Endothelial cell (in vitro differentiated cells): ENCODE data around the gene LARGE1. TPM values are rescaled to one million over a fixed set of nuclear protein-coding genes. Genes with fewer than 3 reads are reported as not detected.

ENCODE experiments used
- DNase-seq: peaks from one replicate; pipeline ENCODE4 v3.0.0; 2021; ENCODE audit warnings: low spot score
- H3K27ac Mint-ChIP-seq: one replicate; pipeline ENCODE4 v1.8.0; 2021; ENCODE audit warnings: mixed read lengths, inconsistent platforms; ENCODE audit not compliant: unreplicated experiment
- H3K27me3 Mint-ChIP-seq: one replicate; pipeline ENCODE4 v1.8.0; 2021; ENCODE audit warnings: mild to moderate bottlenecking, moderate library complexity, mixed read lengths, inconsistent platforms; ENCODE audit not compliant: unreplicated experiment
- H3K36me3 Mint-ChIP-seq: one replicate; pipeline ENCODE4 v1.8.0; 2021; ENCODE audit warnings: mild to moderate bottlenecking, low read depth, mixed read lengths, inconsistent platforms; ENCODE audit not compliant: unreplicated experiment
- H3K4me1 Mint-ChIP-seq: one replicate; pipeline ENCODE4 v1.8.0; 2021; ENCODE audit warnings: mild to moderate bottlenecking, mixed read lengths, inconsistent platforms; ENCODE audit not compliant: unreplicated experiment
- H3K4me3 Mint-ChIP-seq: one replicate; pipeline ENCODE4 v1.8.0; 2021; ENCODE audit warnings: mild to moderate bottlenecking, mixed read lengths, inconsistent platforms; ENCODE audit not compliant: unreplicated experiment
- H3K9me3 Mint-ChIP-seq: one replicate; pipeline ENCODE4 v1.8.0; 2021; ENCODE audit warnings: mixed read lengths, inconsistent platforms; ENCODE audit not compliant: unreplicated experiment
- total RNA-seq: library from RNA; stranded (reverse); fragmentation: NEBNext Ultra II Directional; extraction: Animal tissue kit (Norgen Biotek cat#: 25700); gene quantifications from one replicate; pipeline ENCODE4 v1.2.1, GENCODE V29; 2021; ENCODE audit not compliant: unreplicated experiment
- TF ChIP-seq, protein P1 (sequence below): fragments of 200-600 bp; sonication (generic); IDR thresholded peaks from one replicate; pipeline ENCODE4 v1.5.0; 2021; ENCODE audit warnings: antibody characterized with exemption; ENCODE audit not compliant: unreplicated experiment

Gene LARGE1
- total RNA-seq, 1 donor from 2014 or later, result 25.4 TPM

DNA sequence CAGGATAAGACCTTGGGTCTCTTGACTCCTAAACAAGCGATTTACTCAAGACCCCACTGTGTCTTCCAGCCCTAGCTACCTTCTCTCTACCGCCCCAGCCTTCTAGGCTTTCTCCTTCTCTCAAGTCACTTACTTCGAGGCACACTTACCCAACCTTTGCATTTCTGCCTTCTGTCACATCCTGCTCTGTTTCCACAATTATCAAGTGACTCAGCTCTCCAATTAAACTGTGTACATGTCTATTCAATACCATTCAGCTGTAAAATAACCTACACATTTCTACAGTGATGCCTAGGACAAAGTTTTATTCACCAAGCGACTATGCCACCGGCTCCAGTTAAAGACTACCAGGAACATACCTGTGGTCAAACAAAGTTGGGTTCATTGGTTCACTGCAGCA is 69.0 kb downstream of the LARGE1 start:
- DNase-seq, result no peak
- Mint-ChIP-seq H3K4me3 (no peak overlapping the region), H3K27me3 (peaks cover 1% of the 10 kb centered on the region), H3K27ac (no peak overlapping the region), H3K4me1 (peaks cover 25% of the 10 kb centered on the region), H3K9me3 (no peaks in the 10 kb centered on the region), H3K36me3 (no peaks in the 10 kb centered on the region)
- TF ChIP-seq, protein P1, sequence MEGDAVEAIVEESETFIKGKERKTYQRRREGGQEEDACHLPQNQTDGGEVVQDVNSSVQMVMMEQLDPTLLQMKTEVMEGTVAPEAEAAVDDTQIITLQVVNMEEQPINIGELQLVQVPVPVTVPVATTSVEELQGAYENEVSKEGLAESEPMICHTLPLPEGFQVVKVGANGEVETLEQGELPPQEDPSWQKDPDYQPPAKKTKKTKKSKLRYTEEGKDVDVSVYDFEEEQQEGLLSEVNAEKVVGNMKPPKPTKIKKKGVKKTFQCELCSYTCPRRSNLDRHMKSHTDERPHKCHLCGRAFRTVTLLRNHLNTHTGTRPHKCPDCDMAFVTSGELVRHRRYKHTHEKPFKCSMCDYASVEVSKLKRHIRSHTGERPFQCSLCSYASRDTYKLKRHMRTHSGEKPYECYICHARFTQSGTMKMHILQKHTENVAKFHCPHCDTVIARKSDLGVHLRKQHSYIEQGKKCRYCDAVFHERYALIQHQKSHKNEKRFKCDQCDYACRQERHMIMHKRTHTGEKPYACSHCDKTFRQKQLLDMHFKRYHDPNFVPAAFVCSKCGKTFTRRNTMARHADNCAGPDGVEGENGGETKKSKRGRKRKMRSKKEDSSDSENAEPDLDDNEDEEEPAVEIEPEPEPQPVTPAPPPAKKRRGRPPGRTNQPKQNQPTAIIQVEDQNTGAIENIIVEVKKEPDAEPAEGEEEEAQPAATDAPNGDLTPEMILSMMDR, result no peak

DNA sequence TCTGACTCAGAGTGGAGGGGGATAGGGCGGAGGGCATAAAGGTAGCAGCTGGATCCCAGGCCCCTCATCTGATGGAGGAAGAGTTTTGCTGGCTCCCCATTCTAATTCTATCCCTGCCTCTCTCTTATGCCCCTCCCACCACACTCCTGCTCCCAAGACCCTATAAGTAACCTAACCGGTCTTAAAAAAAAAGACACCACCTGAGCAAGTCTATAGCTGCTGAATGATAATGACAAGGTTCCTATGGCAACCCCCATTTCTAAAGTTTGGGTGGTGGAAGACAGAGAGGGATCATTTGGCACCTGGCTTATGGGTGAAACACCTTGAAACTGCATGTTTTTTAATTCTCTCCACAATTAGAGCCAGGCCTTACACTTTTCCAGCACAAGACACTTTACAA is 69.6 kb downstream of the LARGE1 start:
- no peaks in the 10 kb centered on the region for H3K9me3 Mint-ChIP-seq
- peaks cover 25% of the 10 kb centered on the region for H3K4me1 Mint-ChIP-seq
- H3K36me3 Mint-ChIP-seq, result no peaks in the 10 kb centered on the region
- no peak for DNase-seq
- H3K27ac Mint-ChIP-seq, result no peak overlapping the region
- H3K4me3 Mint-ChIP-seq, result no peak overlapping the region
- TF ChIP-seq, protein P1, result no peak
- peaks cover 1% of the 10 kb centered on the region for H3K27me3 Mint-ChIP-seq

DNA sequence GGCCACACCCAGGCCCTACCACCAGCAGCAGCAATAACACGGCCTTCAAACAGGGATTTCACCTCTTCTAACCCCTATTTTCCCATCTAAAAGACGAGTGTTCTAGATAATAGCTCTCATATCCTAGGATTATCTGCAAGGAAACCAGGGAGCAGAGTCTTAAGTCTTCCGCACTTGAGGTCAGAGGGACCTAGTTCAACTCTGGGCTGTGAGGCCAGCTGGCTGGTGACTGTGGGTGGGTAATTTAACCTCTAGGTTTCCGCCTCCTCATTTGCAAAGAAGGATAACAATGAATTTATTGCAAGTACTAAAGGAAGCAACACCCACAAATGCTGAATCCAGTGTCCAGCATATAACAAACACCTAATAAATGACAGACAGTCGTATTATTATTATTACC is 70.1 kb downstream of the LARGE1 start:
- Mint-ChIP-seq H3K27me3 (peaks cover 1% of the 10 kb centered on the region), H3K36me3 (no peaks in the 10 kb centered on the region), H3K4me1 (peaks cover 25% of the 10 kb centered on the region), H3K9me3 (no peaks in the 10 kb centered on the region), H3K27ac (no peak overlapping the region), H3K4me3 (no peak overlapping the region)
- TF ChIP-seq, protein P1, result no peak
- no peak for DNase-seq

DNA sequence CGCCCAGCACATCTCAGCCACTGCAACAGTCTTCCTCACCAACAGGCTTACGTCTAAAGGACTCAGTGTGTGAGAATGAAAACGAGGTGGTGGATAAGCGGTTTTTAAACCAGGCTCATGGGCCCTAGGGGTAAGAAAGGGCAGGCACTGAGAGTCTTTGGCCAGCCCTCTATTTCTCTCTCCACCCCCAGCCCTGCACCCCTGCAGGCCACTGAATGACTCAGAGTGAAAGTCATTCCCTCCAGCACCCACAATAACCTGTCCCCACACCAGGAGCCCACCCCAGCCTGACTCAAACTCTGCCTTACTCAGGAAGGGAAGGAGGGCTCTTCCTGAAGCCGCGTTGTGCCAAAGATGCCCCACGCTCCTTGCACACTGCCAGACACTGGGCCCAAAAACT is 72.0 kb downstream of the LARGE1 start:
- Mint-ChIP-seq H3K4me1 (peaks cover 27% of the 10 kb centered on the region), H3K27me3 (peaks cover 1% of the 10 kb centered on the region), H3K27ac (no peak overlapping the region)

DNA sequence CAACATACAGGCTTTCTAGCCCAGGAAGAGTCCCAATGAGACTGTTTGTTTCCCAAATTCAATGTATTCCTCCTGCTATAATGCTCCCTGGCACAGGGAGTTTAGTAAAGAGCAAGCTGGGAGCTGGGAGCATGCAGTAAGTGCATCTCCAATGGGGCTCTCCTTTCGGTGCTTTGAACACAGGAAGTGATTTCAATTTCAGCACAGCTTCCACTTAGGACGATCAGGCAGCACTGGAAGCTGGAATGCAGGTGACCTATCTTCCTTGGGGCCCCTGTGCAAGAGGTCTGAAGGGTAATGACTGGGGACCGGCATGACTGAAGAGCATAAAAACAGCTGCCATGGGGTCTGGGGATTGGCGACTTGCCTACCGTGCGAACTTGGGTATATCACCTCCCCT is 76.0 kb downstream of the LARGE1 start:
- no peaks in the 10 kb centered on the region for H3K9me3 Mint-ChIP-seq
- peaks cover 20% of the 10 kb centered on the region for H3K4me1 Mint-ChIP-seq
- no peak overlapping the region for H3K4me3 Mint-ChIP-seq
- peaks cover 1% of the 10 kb centered on the region for H3K27me3 Mint-ChIP-seq
- no peak for DNase-seq
- no peak overlapping the region for H3K27ac Mint-ChIP-seq
- TF ChIP-seq, protein P1, result no peak
- H3K36me3 Mint-ChIP-seq, result no peaks in the 10 kb centered on the region

More for the DNA sequence above, 72.0 kb downstream of the LARGE1 start:
- no peaks in the 10 kb centered on the region for H3K9me3 Mint-ChIP-seq
- H3K36me3 Mint-ChIP-seq, result no peaks in the 10 kb centered on the region
- DNase-seq, result no peak
- TF ChIP-seq, protein P1, result no peak
- H3K4me3 Mint-ChIP-seq, result no peak overlapping the region
